GM12878 (cell line): ENCODE data around the gene CASK. TPM values are rescaled to one million over a fixed set of nuclear protein-coding genes. Genes with fewer than 3 reads are reported as not detected.

Experiments
- ATAC-seq: fragments of 200-7000 bp; cut with Tn5 transposase; 3 replicates; pipeline ENCODE4 v1.9.1; 2020; ENCODE audit warnings: mild to moderate bottlenecking, moderate library complexity
- BruUV-seq: library from RNA; stranded (reverse); fragments of 400-500 nt; replicated peaks from 2 replicates; lab custom pipeline; 2021; lab: Mats Ljungman, UMichigan
- CTCF ChIA-PET: fragments of 300-600 bp; sonication (Branson Sonifier 250); formaldehyde crosslinking; extraction: SDS; loops from one replicate; lab custom pipeline; 2021; ENCODE audit warnings: inconsistent platforms; lab: Yijun Ruan, JAX
- POLR2A ChIA-PET: fragments of 350-600 bp; formaldehyde crosslinking; extraction: SDS; loops from one replicate; lab custom pipeline; 2021; ENCODE audit warnings: inconsistent platforms; lab: Charles Lee
- RAD21 ChIA-PET: fragments of 300-600 bp; sonication (Branson Sonifier 250); formaldehyde crosslinking; loops from one replicate; lab custom pipeline; 2023; ENCODE audit warnings: antibody characterized with exemption; ENCODE audit not compliant: unreplicated experiment; lab: Charles Lee
- SMC1A ChIA-PET: fragments of 300-600 bp; sonication (Branson Sonifier 250); formaldehyde crosslinking; loops from one replicate; lab custom pipeline; 2023; ENCODE audit not compliant: unreplicated experiment, uncharacterized antibody; lab: Charles Lee
- DNase-seq: peaks from one replicate; pipeline ENCODE4 v3.0.0-alpha.2; 2011; ENCODE audit warnings: low read depth, low spot score
- FAIRE-seq: peaks from 3 replicates; lab custom pipeline; 2011; peaks lifted over from hg19 to GRCh38; lab: Jason Lieb, UNC
- H2AFZ ChIP-seq: 2 replicates; pipeline ENCODE4 v1.6.0; 2011; ENCODE audit warnings: low read depth, low read length, control low read depth; ENCODE audit not compliant: control insufficient read depth
- H3K27ac ChIP-seq: 2 replicates; pipeline ENCODE4 v1.5.1; 2011; ENCODE audit warnings: control low read depth; ENCODE audit not compliant: control insufficient read depth, insufficient read depth
- H3K27me3 ChIP-seq, 2 experiments: replicated peaks in 1 of 2; 2 replicates each; pipeline versions ENCODE4 v1.6.0 to v1.6.1; 2011; ENCODE audit warnings: low read length in 1 of 2; ENCODE audit not compliant: control insufficient read depth in 2 of 2, insufficient read depth in 2 of 2
- H3K36me3 ChIP-seq, 2 experiments: 2 replicates each; pipeline ENCODE4 v1.5.1; 2011; ENCODE audit warnings: low read length in 1 of 2; ENCODE audit not compliant: control insufficient read depth in 2 of 2, insufficient read depth in 2 of 2
- H3K4me1 ChIP-seq: 2 replicates; pipeline ENCODE4 v1.6.1; 2011; ENCODE audit warnings: mild to moderate bottlenecking, low read length, moderate library complexity, mixed read lengths; ENCODE audit not compliant: control insufficient read depth, insufficient read depth
- H3K4me2 ChIP-seq: 2 replicates; pipeline ENCODE4 v1.6.0; 2011; ENCODE audit warnings: control low read depth; ENCODE audit not compliant: control insufficient read depth, insufficient read depth
- H3K4me3 ChIP-seq: fragments of 200-600 bp; sonication (generic); 2 replicates; pipeline ENCODE4 v1.5.1; 2016
- H3K79me2 ChIP-seq: 2 replicates; pipeline ENCODE4 v1.6.0; 2011; ENCODE audit warnings: low read length; ENCODE audit not compliant: control insufficient read depth, insufficient read depth
- H3K9ac ChIP-seq: 2 replicates; pipeline ENCODE4 v1.8.0; 2011; ENCODE audit warnings: low read length, control low read depth, mixed read lengths; ENCODE audit not compliant: control insufficient read depth, insufficient read depth
- H3K9me3 ChIP-seq: replicated peaks from 3 replicates; pipeline ENCODE4 v1.5.1; 2011; ENCODE audit warnings: mild to moderate bottlenecking, low read length; ENCODE audit not compliant: control insufficient read depth, insufficient read depth
- H4K20me1 ChIP-seq: 2 replicates; pipeline ENCODE4 v1.6.0; 2011; ENCODE audit not compliant: control insufficient read depth, insufficient read depth
- EED ChIP-seq: sonication (generic); IDR thresholded peaks from 2 replicates; pipeline ENCODE4 v1.6.1; 2016; ENCODE audit warnings: antibody characterized with exemption, low read depth
- WGBS: methylation state at CpG from one replicate; pipeline ENCODE4 v1.1.6; 2016; ENCODE audit warnings: low lambda C conversion rate; ENCODE audit not compliant: insufficient replicate concordance, insufficient coverage; ENCODE audit errors: missing lambda C conversion rate; 5-methylcytosine and 5-hydroxymethylcytosine counted together
- in situ Hi-C: fragments of 300-500 bp; cut with MboI; formaldehyde crosslinking; loops from 9 replicates; pipeline ENCODE4 v1.14.3; 2018; ENCODE audit warnings: mixed read lengths
- intact Hi-C: fragments of 100-400 bp; cut with micrococcal nuclease; formaldehyde crosslinking; loops from one replicate; pipeline ENCODE4 v1.14.2; 2022; ENCODE audit not compliant: unreplicated experiment
- polyA plus RNA-seq, 11 experiments: library from polyadenylated mRNA; depleted of rRNA in 4 of 11; unstranded in 6 of 11; stranded (reverse) in 5 of 11; fragments of >200 nt; fragmentation: Nextera tagmentation in 4 of 11; fragmentation: Illumina TruSeq in 1 of 11; extraction: Ambion mirVana in 4 of 11; extraction: Trizol in 1 of 11; gene quantifications; 1 replicate in 1 of 11; 2 replicates in 10 of 11; pipeline versions ENCODE4 v1.2.1 to v1.2.3, GENCODE V29; 2011 to 2016; ENCODE audit warnings: inconsistent platforms in 2 of 11, missing spikeins in 2 of 11, low read depth in 1 of 11
- total RNA-seq, 4 experiments: library from RNA; depleted of rRNA in 3 of 4; stranded (reverse); fragments of >200 nt in 3 of 4; fragmentation: Illumina TruSeq in 1 of 4; extraction: Trizol in 1 of 4; gene quantifications; 2 replicates each; pipeline versions ENCODE4 v1.2.1 to v1.2.3, GENCODE V29; 2013 to 2021
- TF ChIP-seq, protein P1 (sequence below): fragments of 450-650 bp; formaldehyde crosslinking; IDR thresholded peaks from 2 replicates; pipeline ENCODE4 v1.4.0; 2022; ENCODE audit warnings: mild to moderate bottlenecking, moderate library complexity

Gene CASK
- total and polyA plus RNA-seq, 10 of the 15 experiments (the other 5 are each of a cell fraction or from before 2014, with no cell fraction given) = 0.60 to 45.9 (median 4.8) TPM

GRCh38 chrX:41518841-41519220, 404.5 kb downstream of the CASK start (continued):
- TF ChIP-seq, protein P1, sequence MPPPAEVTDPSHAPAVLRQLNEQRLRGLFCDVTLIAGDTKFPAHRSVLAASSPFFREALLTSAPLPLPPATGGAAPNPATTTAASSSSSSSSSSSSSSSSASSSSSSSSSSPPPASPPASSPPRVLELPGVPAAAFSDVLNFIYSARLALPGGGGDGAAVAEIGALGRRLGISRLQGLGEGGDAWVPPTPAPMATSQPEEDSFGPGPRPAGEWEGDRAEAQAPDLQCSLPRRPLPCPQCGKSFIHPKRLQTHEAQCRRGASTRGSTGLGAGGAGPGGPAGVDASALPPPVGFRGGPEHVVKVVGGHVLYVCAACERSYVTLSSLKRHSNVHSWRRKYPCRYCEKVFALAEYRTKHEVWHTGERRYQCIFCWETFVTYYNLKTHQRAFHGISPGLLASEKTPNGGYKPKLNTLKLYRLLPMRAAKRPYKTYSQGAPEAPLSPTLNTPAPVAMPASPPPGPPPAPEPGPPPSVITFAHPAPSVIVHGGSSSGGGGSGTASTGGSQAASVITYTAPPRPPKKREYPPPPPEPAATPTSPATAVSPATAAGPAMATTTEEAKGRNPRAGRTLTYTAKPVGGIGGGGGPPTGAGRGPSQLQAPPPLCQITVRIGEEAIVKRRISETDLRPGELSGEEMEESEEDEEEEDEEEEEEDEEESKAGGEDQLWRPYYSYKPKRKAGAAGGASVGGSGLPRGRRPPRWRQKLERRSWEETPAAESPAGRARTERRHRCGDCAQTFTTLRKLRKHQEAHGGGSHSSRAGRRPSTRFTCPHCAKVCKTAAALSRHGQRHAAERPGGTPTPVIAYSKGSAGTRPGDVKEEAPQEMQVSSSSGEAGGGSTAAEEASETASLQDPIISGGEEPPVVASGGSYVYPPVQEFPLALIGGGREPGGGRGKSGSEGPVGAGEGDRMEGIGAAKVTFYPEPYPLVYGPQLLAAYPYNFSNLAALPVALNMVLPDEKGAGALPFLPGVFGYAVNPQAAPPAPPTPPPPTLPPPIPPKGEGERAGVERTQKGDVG (CRISPR knock-in tag) = no peak

GRCh38 chrX:41518127-41518840, 405.1 kb downstream of the CASK start:
- H3K4me3 ChIP-seq = no peak overlapping the region
- ATAC-seq = peak; percentile 65
- ChIA-PET POLR2A (no interaction called here), RAD21 (no interaction called here), CTCF (interaction anchor here (1.0 kb wide), 1 partner anchor 241 kb away, joined by 3 read pairs; no protein-coding TSS in a partner anchor), SMC1A (interaction anchor here (0.6 kb wide), 2 partner anchors 36 to 168 kb away, joined by 3 read pairs; no protein-coding TSS in a partner anchor)
- no peaks in the 10 kb centered on the region for H3K27me3 ChIP-seq
- no peaks in the 10 kb centered on the region for H3K4me1 ChIP-seq
- no peak for DNase-seq
- no peak for TF ChIP-seq EED
- H2AFZ ChIP-seq = no peak overlapping the region
- no peaks in the 10 kb centered on the region for H3K36me3 ChIP-seq
- WGBS = 55% methylated on average over 8 of the region's 9 CpGs
- intact Hi-C loops (no loop called here), in situ Hi-C loops (no loop called here)
- no peaks in the 10 kb centered on the region for H3K9me3 ChIP-seq
- BruUV-seq = no TSS peak
- H3K9ac ChIP-seq = no peak overlapping the region
- no peak overlapping the region for H3K27ac ChIP-seq
- FAIRE-seq = no peak
- H3K79me2 ChIP-seq = no peaks in the 10 kb centered on the region
- H3K4me2 ChIP-seq = no peak overlapping the region
- no peaks in the 10 kb centered on the region for H4K20me1 ChIP-seq
